Measurements from ENCODE around the gene TMEM163.

The TMEM163 gene

DNA sequence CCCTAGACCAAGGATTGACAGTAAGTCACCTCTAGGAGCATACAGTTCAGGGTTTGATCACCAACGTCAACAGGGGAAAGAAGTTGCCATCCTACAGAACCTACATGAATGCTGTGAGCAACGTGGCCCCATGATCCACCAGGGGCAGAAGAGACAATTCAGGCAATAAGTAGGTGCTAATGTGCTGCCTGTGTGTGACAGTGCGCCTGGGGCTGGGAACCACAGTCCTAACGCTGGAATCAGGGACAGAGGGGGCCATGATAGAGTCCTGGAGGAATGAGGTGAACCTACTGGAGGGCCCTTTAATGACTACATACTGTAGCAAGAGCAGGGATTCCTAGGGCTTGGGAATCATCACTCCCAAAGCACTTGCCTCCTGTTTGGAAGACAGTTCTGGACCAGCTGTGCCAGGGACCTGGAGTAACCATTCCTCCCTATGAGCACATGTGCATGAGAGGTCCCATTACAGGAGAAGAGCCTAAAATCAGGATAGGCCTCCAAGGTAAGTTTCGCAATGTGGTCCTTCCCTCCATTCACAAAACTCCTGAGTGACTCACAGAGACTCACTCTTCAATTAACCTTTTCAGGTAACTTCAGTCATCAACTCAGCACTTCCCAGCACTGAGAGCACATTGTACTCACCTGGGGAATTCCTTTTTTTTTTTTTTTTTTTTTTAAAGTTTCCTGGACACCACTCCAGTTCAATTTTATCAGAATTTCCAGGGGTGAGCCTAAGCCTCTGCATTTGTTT, 214.0 kb downstream of the TMEM163 start:
- ChIA-PET POLR2A (no interaction called here), CTCF (no interaction called here)
- TF ChIP-seq CTCF (IDR thresholded peaks at IDR 0.05; ENCODE audit: control extremely low read depth, extremely low read depth, low read depth, missing control alignments), result no peak
- no peak for DNase-seq (ENCODE audit: extremely low spot score)

GRCh38 chr2:134502104-134502503, 216.7 kb downstream of the TMEM163 start:
- no peak for TF ChIP-seq CTCF (IDR thresholded peaks at IDR 0.05; ENCODE audit: control extremely low read depth, extremely low read depth, low read depth, missing control alignments)
- ChIA-PET POLR2A (no interaction called here), CTCF (no interaction called here)
- DNase-seq (ENCODE audit: extremely low spot score), result no peak

DNA sequence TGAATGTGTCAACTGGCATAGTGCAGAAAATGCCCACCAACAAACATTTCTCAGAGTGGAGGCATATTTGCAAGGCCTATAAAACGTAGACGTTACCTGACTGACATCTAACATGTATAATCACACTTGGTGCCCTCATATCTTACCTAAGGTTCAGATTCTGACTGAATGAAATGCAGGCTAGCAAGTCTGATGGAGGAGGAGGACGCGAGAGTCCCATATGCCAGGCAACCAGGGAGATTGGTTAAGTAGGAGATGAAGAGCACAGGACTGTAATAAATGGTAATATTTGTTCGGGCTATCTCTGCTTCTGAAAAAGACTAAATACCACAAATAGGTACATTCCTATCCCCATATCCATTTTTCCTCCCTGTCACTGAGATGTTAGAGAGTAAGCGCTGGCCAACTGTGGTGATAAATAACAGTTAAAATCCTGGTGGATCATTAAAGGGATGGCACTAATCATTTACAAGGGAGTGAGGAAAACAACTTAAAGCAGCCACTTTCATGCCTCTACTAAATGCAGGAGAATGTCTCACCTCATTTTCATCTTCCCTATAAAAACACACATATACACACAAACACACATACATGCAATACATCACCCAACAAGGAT, 217.2 kb downstream of the TMEM163 start:
- DNase-seq (ENCODE audit: extremely low spot score), result no peak
- no peak for TF ChIP-seq CTCF (IDR thresholded peaks at IDR 0.05; ENCODE audit: control extremely low read depth, extremely low read depth, low read depth, missing control alignments)
- POLR2A ChIA-PET, result no interaction called here
- CTCF ChIA-PET, result no interaction called here

DNA sequence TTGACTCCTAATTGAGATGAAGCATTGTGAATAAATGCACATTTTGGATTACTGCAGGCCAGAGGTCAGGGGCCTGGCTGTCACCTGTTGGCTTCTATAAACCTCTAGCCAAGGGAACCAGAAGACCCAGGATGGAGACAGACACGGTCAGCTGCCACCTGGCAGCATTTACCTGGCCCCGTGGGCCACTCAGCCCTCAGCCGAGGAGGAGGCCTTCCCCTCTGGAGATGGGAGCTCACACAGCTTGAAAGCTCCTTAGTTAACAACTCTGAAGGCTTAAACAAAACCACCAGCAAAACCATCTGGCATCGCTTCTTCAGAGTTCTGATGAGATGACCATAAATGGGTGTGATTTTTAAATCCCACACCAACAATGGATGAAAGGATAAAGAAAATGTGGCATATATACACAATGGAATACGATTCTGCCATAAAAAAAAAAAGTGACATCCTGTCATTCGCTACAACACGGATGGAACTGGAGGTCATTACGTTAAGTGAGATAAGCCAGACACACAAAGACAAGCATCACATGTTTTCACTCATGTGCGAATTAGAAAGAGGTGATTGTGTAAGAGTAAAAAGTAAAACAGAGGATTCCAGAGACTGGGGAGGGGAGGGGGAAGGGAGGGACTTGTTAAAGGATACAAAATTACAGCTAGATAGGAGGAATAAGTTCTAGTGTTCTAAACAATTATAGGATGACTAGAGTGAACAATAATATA, 218.4 kb downstream of the TMEM163 start:
- CTCF ChIA-PET, result interaction anchor here (1.1 kb wide), 1 partner anchor 14 kb away, joined by 4 read pairs; no protein-coding TSS in a partner anchor

DNA sequence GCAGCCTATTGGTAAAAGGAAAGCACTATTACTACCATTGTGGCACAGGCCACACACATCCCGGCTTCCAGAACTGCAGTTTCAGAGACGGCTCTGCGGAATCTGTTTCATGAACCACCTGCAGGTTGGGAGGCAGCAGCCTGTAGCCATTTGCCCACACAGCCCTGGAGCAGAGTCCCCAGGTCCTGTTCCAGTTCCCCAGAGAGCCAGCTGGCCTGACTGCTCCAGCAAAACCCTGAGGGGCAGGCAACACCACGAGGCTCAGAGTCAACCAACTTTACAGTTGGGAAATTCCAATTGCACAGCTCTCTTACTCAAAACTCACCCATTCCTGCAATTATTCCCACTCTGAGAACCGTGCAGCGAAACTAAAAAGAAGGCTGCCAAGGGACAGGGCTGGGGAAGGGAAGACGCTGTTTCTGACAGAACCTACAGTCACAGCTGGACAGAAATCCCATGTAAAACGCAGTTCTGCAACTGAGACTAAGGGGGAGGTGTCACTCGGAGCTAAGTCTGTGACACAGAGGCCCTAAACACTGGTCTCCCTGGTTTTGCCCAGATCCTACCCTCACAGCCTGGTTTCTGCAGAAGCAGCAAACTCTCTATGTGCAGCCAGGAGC, 219.4 kb downstream of the TMEM163 start:
- POLR2A ChIA-PET, result no interaction called here
- TF ChIP-seq CTCF (IDR thresholded peaks at IDR 0.05; ENCODE audit: control extremely low read depth, extremely low read depth, low read depth, missing control alignments), result no peak
- no peak for DNase-seq (ENCODE audit: extremely low spot score)
- CTCF ChIA-PET, result interaction anchor here (1.1 kb wide), 1 partner anchor 15 kb away, joined by 4 read pairs; no protein-coding TSS in a partner anchor

More for the DNA sequence above, 218.4 kb downstream of the TMEM163 start:
- POLR2A ChIA-PET, result no interaction called here
- TF ChIP-seq CTCF (IDR thresholded peaks at IDR 0.05; ENCODE audit: control extremely low read depth, extremely low read depth, low read depth, missing control alignments), result no peak
- DNase-seq (ENCODE audit: extremely low spot score), result no peak

DNA sequence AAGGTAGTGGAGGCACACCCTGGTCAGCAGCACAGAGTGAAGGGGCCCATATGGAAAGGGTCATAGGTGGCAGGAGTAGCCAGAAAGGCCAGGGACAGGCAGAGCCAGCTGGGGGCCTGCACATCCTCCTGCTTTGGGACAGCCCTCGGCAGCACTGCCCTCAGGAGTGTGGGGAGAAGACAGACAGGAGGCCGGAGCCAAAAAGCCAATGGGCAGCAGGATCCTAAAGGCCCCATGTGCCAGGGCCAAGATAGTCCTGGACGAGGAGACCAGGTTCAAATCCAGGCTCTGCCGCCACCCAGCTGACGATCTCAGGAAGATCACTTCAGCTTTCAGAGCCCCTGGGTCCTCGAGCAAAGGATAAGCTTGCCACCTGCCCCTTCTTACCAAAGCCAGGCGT, 220.1 kb downstream of the TMEM163 start:
- CTCF ChIA-PET, result interaction anchor here (1.4 kb wide), 1 partner anchor 26 kb away, joined by 3 read pairs; no protein-coding TSS in a partner anchor
- TF ChIP-seq CTCF (IDR thresholded peaks at IDR 0.05; ENCODE audit: control extremely low read depth, extremely low read depth, low read depth, missing control alignments), result no peak
- no peak for DNase-seq (ENCODE audit: extremely low spot score)
- POLR2A ChIA-PET, result no interaction called here
